ENCODE data around the gene SKOR1. TPM values are rescaled to one million over a fixed set of nuclear protein-coding genes. Genes with fewer than 3 reads are reported as not detected.

The SKOR1 gene
- total RNA-seq, 1 experiment from 2014 or later = 0.13 TPM

- no peak overlapping the region for H2AFZ ChIP-seq
- H3K4me3 ChIP-seq = no peak overlapping the region
- no peaks in the 10 kb centered on the region for H3K4me1 ChIP-seq (replicated peaks; ENCODE audit: insufficient read depth)
- no peak overlapping the region for H3K4me2 ChIP-seq
- ChIA-PET CTCF (no interaction called here), POLR2A (ENCODE audit: unreplicated experiment) (no interaction called here)
- no peaks in the 10 kb centered on the region; the same call in 1 of the 2 replicates for H3K27me3 ChIP-seq (ENCODE audit: insufficient read depth, low read depth)
- no peak overlapping the region for H3K27ac ChIP-seq
- H3F3A ChIP-seq (ENCODE audit: insufficient read depth, low read depth) = no peaks in the 10 kb centered on the region
- DNase-seq = no peak
- H3K9me2 ChIP-seq (ENCODE audit: insufficient read depth) = no peaks in the 10 kb centered on the region
- TF ChIP-seq CTCF (conservative IDR thresholded peaks at IDR 0.05) = no peak
- no peak for TF ChIP-seq EZH2 (IDR thresholded peaks at IDR 0.05; ENCODE audit: low read depth)
- no peaks in the 10 kb centered on the region for H3K36me3 ChIP-seq (ENCODE audit: low read depth)
- no peaks in the 10 kb centered on the region for H3K9me3 ChIP-seq (ENCODE audit: insufficient read depth, low read depth)
- no peaks in the 10 kb centered on the region for H3K79me2 ChIP-seq (ENCODE audit: low read depth)
- BruUV-seq (replicated peaks) = no TSS peak
- H4K20me1 ChIP-seq (ENCODE audit: insufficient read depth) = no peaks in the 10 kb centered on the region
- intact Hi-C loops (cut with micrococcal nuclease; ENCODE audit: unreplicated experiment) = no loop called here
Measured at GRCh38 chr15:67828278-67828968, 3.1 kb downstream of the SKOR1 start.

GRCh38 chr15:67828969-67829646, 3.8 kb downstream of the SKOR1 start:
- Histone ChIP-seq H3K4me1 (replicated peaks; ENCODE audit: insufficient read depth) (no peaks in the 10 kb centered on the region), H3K27me3 (ENCODE audit: insufficient read depth, low read depth) (no peaks in the 10 kb centered on the region; the same call in 1 of the 2 replicates), H3K9me3 (ENCODE audit: insufficient read depth, low read depth) (no peaks in the 10 kb centered on the region), H3F3A (ENCODE audit: insufficient read depth, low read depth) (no peaks in the 10 kb centered on the region), H3K4me3 (no peak overlapping the region), H3K9me2 (ENCODE audit: insufficient read depth) (no peaks in the 10 kb centered on the region), H3K79me2 (ENCODE audit: low read depth) (no peaks in the 10 kb centered on the region), H4K20me1 (ENCODE audit: insufficient read depth) (no peaks in the 10 kb centered on the region), H2AFZ (no peak overlapping the region), H3K27ac (no peak overlapping the region), H3K36me3 (ENCODE audit: low read depth) (no peaks in the 10 kb centered on the region), H3K4me2 (no peak overlapping the region)
- TF ChIP-seq EZH2 (IDR thresholded peaks at IDR 0.05; ENCODE audit: low read depth) (no peak), CTCF (conservative IDR thresholded peaks at IDR 0.05) (no peak)
- no TSS peak for BruUV-seq (replicated peaks)
- ChIA-PET CTCF (interaction anchor here (0.6 kb wide), 2 partner anchors 327 to 602 kb away, joined by 3 read pairs; no protein-coding TSS in a partner anchor), POLR2A (ENCODE audit: unreplicated experiment) (no interaction called here)
- intact Hi-C loops (cut with micrococcal nuclease; ENCODE audit: unreplicated experiment) = no loop called here
- no peak for DNase-seq

- no TSS peak for BruUV-seq (replicated peaks)
- intact Hi-C loops (cut with micrococcal nuclease; ENCODE audit: unreplicated experiment) = loop anchor here (10.0 kb wide), 4 partner anchors 585 to 945 kb away; no protein-coding TSS in a partner anchor
- H3F3A ChIP-seq (ENCODE audit: insufficient read depth, low read depth) = no peaks in the 10 kb centered on the region
- no peaks in the 10 kb centered on the region for H3K79me2 ChIP-seq (ENCODE audit: low read depth)
- H3K27me3 ChIP-seq (ENCODE audit: insufficient read depth, low read depth) = no peaks in the 10 kb centered on the region; the same call in 1 of the 2 replicates
- no peak overlapping the region for H3K4me3 ChIP-seq
- POLR2A ChIA-PET (ENCODE audit: unreplicated experiment) = no interaction called here
- no peak overlapping the region for H3K27ac ChIP-seq
- DNase-seq = no peak
- H3K9me3 ChIP-seq (ENCODE audit: insufficient read depth, low read depth) = no peaks in the 10 kb centered on the region
- H3K4me1 ChIP-seq (replicated peaks; ENCODE audit: insufficient read depth) = no peaks in the 10 kb centered on the region
- H3K9me2 ChIP-seq (ENCODE audit: insufficient read depth) = no peaks in the 10 kb centered on the region
- H3K36me3 ChIP-seq (ENCODE audit: low read depth) = no peaks in the 10 kb centered on the region
- CTCF ChIA-PET = interaction anchor here (0.6 kb wide), 2 partner anchors 328 to 603 kb away, joined by 3 read pairs; no protein-coding TSS in a partner anchor
- H2AFZ ChIP-seq = no peak overlapping the region
- no peak overlapping the region for H3K4me2 ChIP-seq
- no peaks in the 10 kb centered on the region for H4K20me1 ChIP-seq (ENCODE audit: insufficient read depth)
- TF ChIP-seq CTCF (conservative IDR thresholded peaks at IDR 0.05) (no peak), EZH2 (IDR thresholded peaks at IDR 0.05; ENCODE audit: low read depth) (no peak)
Measured at GRCh38 chr15:67829647-67830504, 4.6 kb downstream of the SKOR1 start.

Data from PC-9 (cell line).